ENCODE data around the gene PRSS56. TPM values are rescaled to one million over a fixed set of nuclear protein-coding genes. Genes with fewer than 3 reads are reported as not detected.

The PRSS56 gene
- total RNA-seq, 1 donor from 2014 or later, result not detected

GRCh38 chr2:232538671-232539070 lies 18.5 kb downstream of the PRSS56 start:
- H3K27ac ChIP-seq (ENCODE audit: low read depth, low read length), result no peak overlapping the region
- Mint-ChIP-seq H3K4me1 (ENCODE audit: low read depth, unreplicated experiment) (peaks cover 2% of the 10 kb centered on the region), H3K27ac (ENCODE audit: unreplicated experiment) (no peak overlapping the region), H3K36me3 (ENCODE audit: low read depth, unreplicated experiment) (peaks cover 5% of the 10 kb centered on the region), H3K27me3 (ENCODE audit: low read depth, unreplicated experiment) (no peaks in the 10 kb centered on the region), H3K9me3 (ENCODE audit: unreplicated experiment) (peaks cover 3% of the 10 kb centered on the region), H3K4me3 (ENCODE audit: unreplicated experiment) (no peak overlapping the region)
- H3K4me3 ChIP-seq (ENCODE audit: insufficient read depth, low read depth, low read length), result no peak overlapping the region
- H3K27me3 ChIP-seq (ENCODE audit: insufficient read depth, low read length), result no peaks in the 10 kb centered on the region
- H3K36me3 ChIP-seq (ENCODE audit: insufficient read depth, low read length), result no peaks in the 10 kb centered on the region
- H3K9ac ChIP-seq (ENCODE audit: low read length), result no peak overlapping the region
- no peak for TF ChIP-seq EZH2 (IDR thresholded peaks at IDR 0.05; ENCODE audit: insufficient read depth, low read length)
- no peak for TF ChIP-seq CTCF (IDR thresholded peaks at IDR 0.05; ENCODE audit: insufficient read depth, low read depth, low read length)
- H3K4me1 ChIP-seq (ENCODE audit: insufficient read depth, low read length), result no peaks in the 10 kb centered on the region
- H3K79me2 ChIP-seq (ENCODE audit: insufficient read depth, low read length), result no peaks in the 10 kb centered on the region
- no peak overlapping the region for H2AFZ ChIP-seq (ENCODE audit: low read depth, low read length)
- no peaks in the 10 kb centered on the region for H4K20me1 ChIP-seq (ENCODE audit: insufficient read depth, low read length)
- FAIRE-seq, result no peak
- no peak for DNase-seq (ENCODE audit: low read depth)
- H3K4me2 ChIP-seq (ENCODE audit: low read length), result no peak overlapping the region
- H3K9me3 ChIP-seq (ENCODE audit: insufficient read depth, low read depth, low read length), result peaks cover 4% of the 10 kb centered on the region

- Mint-ChIP-seq H3K27me3 (ENCODE audit: low read depth, unreplicated experiment) (no peaks in the 10 kb centered on the region), H3K4me3 (ENCODE audit: unreplicated experiment) (no peak within 1 kb of the TSS), H3K9me3 (ENCODE audit: unreplicated experiment) (peaks cover 3% of the 10 kb centered on the region), H3K36me3 (ENCODE audit: low read depth, unreplicated experiment) (peaks cover 5% of the 10 kb centered on the region), H3K4me1 (ENCODE audit: low read depth, unreplicated experiment) (no peaks in the 10 kb centered on the region), H3K27ac (ENCODE audit: unreplicated experiment) (no peak within 1 kb of the TSS)
- Histone ChIP-seq H4K20me1 (ENCODE audit: insufficient read depth, low read length) (peaks cover 6% of the 10 kb centered on the region), H3K27me3 (ENCODE audit: insufficient read depth, low read length) (no peaks in the 10 kb centered on the region), H3K79me2 (ENCODE audit: insufficient read depth, low read length) (no peaks in the 10 kb centered on the region), H2AFZ (ENCODE audit: low read depth, low read length) (no peak within 1 kb of the TSS), H3K4me2 (ENCODE audit: low read length) (no peak within 1 kb of the TSS), H3K36me3 (ENCODE audit: insufficient read depth, low read length) (no peaks in the 10 kb centered on the region), H3K27ac (ENCODE audit: low read depth, low read length) (no peak within 1 kb of the TSS), H3K9ac (ENCODE audit: low read length) (no peak within 1 kb of the TSS), H3K4me1 (ENCODE audit: insufficient read depth, low read length) (no peaks in the 10 kb centered on the region), H3K9me3 (ENCODE audit: insufficient read depth, low read depth, low read length) (peaks cover 4% of the 10 kb centered on the region), H3K4me3 (ENCODE audit: insufficient read depth, low read depth, low read length) (no peak within 1 kb of the TSS)
- FAIRE-seq, result no peak
- DNase-seq (ENCODE audit: low read depth), result no peak
- no peak for TF ChIP-seq CTCF (IDR thresholded peaks at IDR 0.05; ENCODE audit: insufficient read depth, low read depth, low read length)
- TF ChIP-seq EZH2 (IDR thresholded peaks at IDR 0.05; ENCODE audit: insufficient read depth, low read length), result no peak
Observed at GRCh38 chr2:232539298-232540231, 19.4 kb downstream of the PRSS56 start, which contains the start of gene CHRNG. Gene CHRNG (plus strand): TSS chr2:232539692. CDS start chr2:232539748, 56 bp downstream.
